HG02885 (cell line): ENCODE data around the gene COMMD9.

Experiments used
- ATAC-seq: cut with Tn5 transposase; IDR thresholded peaks from one replicate; pipeline ENCODE4 v1.9.1; 2021; ENCODE audit warnings: mild to moderate bottlenecking; ENCODE audit not compliant: unreplicated experiment, poor library complexity

The COMMD9 gene

GRCh38 chr11:36229091-36229705, 60.0 kb downstream of the COMMD9 start:
- ATAC-seq = no peak

GRCh38 chr11:36228689-36229088, 60.5 kb downstream of the COMMD9 start:
- ATAC-seq = no peak

GRCh38 chr11:36227044-36227443, 62.2 kb downstream of the COMMD9 start:
- no peak for ATAC-seq

- no peak for ATAC-seq
Observed at GRCh38 chr11:36224209-36224882, 64.9 kb downstream of the COMMD9 start.

GRCh38 chr11:36222831-36223635, 66.2 kb downstream of the COMMD9 start:
- no peak for ATAC-seq
